NB4 (cell line): ENCODE measurements around the gene NADK2.

Experiments used
- CTCF ChIP-seq: IDR thresholded peaks from one replicate; pipeline ENCODE4 v1.5.1; 2012; ENCODE audit warnings: low read depth, low read length
- MAX ChIP-seq: IDR thresholded peaks from 2 replicates; pipeline ENCODE4 v1.6.1; 2011; ENCODE audit warnings: low read depth, low read length
- MYC ChIP-seq: IDR thresholded peaks from 2 replicates; pipeline ENCODE4 v1.6.1; 2011; ENCODE audit warnings: low read depth, low read length
- POLR2A ChIP-seq: IDR thresholded peaks from 2 replicates; pipeline ENCODE4 v1.6.1; 2011; ENCODE audit warnings: mild to moderate bottlenecking; ENCODE audit not compliant: insufficient read length; ENCODE audit errors: extremely low read depth

- no peak for TF ChIP-seq CTCF
- no peak for TF ChIP-seq POLR2A
- TF ChIP-seq MAX, result no peak
- TF ChIP-seq MYC, result no peak
These were observed 22.6 kb upstream of the NADK2 start for GRCh38 chr5:36264202-36264760.
